Measurements from ENCODE around the gene KRTAP10-7.

DNA sequence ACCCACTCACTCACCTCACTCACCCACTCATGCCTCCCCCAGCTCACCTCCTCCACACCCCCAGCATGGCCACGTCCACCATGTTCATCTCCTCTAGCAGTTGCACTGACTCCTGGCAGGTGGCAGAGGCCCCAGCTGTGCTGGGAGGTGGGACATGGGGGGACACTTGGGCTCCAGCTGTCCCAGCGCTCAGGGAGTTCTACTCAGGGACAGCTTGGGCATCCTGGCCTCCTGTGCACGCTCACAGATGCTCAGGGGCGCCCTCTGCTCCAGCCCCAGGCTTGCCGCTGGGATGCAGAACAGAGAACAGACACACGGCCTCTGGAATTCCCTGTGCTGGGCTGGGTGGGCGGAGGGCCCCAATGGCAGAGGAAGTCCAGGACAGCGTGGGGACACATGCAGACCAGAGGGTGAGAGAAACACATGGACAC, 16.7 kb downstream of the KRTAP10-7 start:
- TF ChIP-seq POLR2A (IDR thresholded peaks at IDR 0.05) (no peak), CTCF (IDR thresholded peaks at IDR 0.05) (no peak)

All from breast epithelium (tissue), 3 donors.